ENCODE measurements around the gene DDX43.

The DDX43 gene

DNA sequence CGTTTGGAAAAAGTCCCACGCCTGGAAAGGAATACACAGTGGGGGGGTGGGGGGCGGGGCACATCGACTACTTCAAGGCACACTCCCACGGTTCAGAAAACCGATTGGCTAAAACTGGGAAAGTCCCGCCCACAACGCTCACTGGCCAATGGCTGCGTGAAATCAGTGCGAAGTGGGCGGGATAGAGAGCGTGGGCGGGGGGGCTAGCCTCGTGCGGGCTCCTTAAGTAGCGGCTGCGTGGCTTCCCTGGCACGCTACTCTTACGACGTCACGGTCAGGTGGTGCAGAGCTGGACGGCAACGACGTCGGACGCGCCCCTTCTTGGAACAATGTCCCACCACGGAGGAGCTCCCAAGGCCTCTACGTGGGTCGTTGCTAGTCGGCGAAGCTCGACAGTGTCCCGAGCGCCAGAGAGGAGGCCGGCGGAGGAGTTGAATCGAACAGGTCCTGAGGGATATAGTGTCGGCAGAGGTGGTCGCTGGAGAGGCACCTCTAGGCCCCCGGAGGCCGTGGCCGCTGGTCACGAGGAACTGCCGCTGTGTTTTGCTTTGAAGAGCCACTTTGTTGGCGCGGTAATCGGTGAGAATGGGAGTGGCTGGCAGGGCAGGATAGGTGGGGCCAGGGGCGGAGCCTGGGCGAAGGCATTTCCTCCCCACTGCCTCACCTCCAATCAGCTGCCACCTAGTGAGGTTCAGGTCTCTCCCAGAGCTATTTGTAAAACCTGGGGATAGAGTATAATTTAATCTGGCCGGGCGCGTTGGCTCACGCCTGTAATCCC, at the start of gene DDX43:
DDX43 (plus strand) TSS at position 252 of the 778 bp plus-strand sequence; CDS start at position 330, 78 bp downstream.
- no peak within 1 kb of the TSS for H3K27ac ChIP-seq

DNA sequence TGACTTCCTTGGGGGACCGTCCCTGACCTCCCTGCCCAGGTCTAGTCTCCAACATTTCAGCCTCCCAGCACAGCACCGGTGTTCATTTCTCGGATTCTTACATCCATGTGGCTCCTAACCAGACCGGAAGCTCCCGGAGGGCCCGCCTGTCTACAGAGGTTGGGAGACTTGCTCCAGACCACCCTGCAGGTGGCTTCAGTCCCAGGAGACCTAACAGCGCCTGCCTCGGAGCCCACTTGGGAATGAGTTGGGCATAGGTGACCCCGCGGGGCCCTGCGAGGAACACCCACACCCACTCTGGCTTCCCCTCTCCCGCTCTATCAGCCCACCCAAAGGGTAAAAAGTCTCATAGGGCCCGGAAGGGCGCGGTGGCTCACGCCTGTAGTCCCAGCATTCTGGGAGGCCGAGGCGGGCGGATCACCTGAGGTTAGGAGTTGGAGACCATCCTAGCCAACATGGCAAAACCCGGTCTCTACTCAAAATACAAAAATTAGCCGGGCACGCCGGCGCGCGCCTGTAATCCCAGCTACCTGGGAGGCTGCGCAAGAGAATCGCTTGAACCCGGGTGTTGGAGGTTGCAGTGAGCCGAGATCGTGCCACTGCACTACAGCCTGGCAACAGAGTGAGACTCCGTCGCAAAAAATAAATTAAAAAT, 46.0 kb upstream of the DDX43 start:
- H3K27ac ChIP-seq, result no peak overlapping the region
- TF ChIP-seq, protein P1, sequence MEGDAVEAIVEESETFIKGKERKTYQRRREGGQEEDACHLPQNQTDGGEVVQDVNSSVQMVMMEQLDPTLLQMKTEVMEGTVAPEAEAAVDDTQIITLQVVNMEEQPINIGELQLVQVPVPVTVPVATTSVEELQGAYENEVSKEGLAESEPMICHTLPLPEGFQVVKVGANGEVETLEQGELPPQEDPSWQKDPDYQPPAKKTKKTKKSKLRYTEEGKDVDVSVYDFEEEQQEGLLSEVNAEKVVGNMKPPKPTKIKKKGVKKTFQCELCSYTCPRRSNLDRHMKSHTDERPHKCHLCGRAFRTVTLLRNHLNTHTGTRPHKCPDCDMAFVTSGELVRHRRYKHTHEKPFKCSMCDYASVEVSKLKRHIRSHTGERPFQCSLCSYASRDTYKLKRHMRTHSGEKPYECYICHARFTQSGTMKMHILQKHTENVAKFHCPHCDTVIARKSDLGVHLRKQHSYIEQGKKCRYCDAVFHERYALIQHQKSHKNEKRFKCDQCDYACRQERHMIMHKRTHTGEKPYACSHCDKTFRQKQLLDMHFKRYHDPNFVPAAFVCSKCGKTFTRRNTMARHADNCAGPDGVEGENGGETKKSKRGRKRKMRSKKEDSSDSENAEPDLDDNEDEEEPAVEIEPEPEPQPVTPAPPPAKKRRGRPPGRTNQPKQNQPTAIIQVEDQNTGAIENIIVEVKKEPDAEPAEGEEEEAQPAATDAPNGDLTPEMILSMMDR (conservative IDR thresholded peaks at IDR 0.05), result no peak

More for the DNA sequence above, at the start of gene DDX43:
- TF ChIP-seq, protein P1 (conservative IDR thresholded peaks at IDR 0.05), result no peak

DNA sequence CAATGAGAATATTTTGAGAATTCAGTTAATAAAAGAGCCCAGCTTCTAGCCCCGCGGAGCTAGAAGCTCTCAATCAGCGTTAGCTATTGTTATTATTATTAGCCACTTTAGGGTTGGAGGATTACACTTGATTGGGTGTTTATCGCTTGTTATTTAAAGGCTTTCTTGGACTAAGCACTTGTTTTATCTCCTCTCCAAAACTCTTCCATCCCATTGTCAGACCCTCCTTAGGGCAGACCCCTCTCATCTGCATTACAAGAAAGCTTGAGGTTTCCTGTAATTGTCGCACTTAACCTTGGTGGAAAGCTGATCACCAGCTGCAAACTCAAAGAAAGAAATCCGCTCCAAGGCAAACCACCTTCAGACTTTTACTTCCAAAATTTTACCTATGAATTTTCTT, 45.3 kb upstream of the DDX43 start:
- TF ChIP-seq, protein P1 (conservative IDR thresholded peaks at IDR 0.05), result no peak
- H3K27ac ChIP-seq, result no peak overlapping the region

DNA sequence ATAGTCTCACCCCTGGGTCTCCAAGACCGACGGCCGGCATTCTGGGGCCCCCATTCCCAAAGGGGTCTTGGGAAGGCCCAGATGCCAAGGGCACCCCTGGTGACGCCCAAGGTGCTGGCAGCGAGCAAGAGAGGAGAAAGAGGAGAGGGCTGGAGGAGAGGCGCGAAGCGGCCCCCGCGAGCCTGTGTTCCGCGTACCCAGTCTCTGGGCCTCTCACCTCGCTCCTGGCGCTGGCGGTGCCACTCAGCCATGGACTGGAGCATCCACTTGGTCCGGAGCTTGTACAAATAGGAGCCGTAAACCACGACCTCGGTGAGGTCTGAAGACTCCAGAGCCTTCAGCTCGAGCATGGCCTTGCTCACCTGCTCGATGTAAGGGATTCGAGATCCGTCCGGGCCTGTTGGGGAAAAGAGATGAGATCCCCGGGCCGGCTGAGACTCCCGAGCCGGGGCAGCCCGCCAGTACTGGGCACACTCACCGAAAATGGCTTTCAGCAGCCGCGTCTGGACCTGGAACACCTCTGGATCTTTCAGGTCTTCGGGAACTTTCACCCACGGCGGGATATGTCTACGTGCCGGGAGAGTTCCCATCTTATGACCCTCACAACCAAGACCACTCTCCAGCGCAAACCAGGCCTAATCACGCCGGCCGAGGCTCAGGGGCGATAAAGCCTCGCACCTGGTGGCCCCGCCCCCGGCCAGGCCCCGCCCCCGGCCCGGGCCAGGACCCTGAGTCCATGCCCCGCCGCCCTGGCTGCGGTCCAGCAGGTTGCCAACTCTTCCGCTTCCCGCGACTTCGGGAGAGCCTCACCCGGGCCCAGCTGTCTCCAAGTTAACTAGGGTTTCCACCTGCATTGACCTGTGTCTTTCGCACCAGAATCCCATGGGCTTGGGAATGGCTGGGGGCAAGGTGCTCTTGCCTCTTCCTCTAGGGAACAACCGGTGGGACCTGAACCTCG, 40.7 kb upstream of the DDX43 start, which contains the start of gene DPPA5:
DPPA5 (minus strand) TSS at position 641 of the 958 bp plus-strand sequence; CDS start at position 590, 51 bp downstream.
- H3K27ac ChIP-seq, result no peak within 1 kb of the TSS
- TF ChIP-seq, protein P1 (conservative IDR thresholded peaks at IDR 0.05), result no peak

DNA sequence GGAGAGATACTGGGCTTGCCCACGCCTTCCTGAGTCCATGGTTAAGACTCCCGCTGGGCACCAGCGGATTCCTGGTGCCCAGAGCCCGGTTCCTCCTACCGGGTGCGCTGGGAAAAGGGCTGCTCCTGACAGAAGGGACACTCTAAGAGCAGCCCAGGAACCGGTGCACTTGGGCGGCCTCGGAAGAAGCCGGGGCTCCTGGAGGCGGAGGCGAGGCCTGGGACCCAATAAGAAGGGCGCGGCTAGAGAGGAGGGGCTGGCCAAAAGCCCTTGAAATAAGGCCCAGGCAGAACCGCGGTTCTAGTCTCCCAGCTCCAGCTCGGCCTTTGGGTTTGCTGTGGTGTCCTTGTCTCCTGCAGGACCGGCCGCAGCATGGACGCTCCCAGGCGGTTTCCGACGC, 32.3 kb upstream of the DDX43 start, which contains the start of gene KHDC3L:
KHDC3L (plus strand) TSS at position 301 of the 400 bp plus-strand sequence; CDS start at position 373, 72 bp downstream.
- TF ChIP-seq, protein P1 (conservative IDR thresholded peaks at IDR 0.05), result no peak
- H3K27ac ChIP-seq, result no peak within 1 kb of the TSS

DNA sequence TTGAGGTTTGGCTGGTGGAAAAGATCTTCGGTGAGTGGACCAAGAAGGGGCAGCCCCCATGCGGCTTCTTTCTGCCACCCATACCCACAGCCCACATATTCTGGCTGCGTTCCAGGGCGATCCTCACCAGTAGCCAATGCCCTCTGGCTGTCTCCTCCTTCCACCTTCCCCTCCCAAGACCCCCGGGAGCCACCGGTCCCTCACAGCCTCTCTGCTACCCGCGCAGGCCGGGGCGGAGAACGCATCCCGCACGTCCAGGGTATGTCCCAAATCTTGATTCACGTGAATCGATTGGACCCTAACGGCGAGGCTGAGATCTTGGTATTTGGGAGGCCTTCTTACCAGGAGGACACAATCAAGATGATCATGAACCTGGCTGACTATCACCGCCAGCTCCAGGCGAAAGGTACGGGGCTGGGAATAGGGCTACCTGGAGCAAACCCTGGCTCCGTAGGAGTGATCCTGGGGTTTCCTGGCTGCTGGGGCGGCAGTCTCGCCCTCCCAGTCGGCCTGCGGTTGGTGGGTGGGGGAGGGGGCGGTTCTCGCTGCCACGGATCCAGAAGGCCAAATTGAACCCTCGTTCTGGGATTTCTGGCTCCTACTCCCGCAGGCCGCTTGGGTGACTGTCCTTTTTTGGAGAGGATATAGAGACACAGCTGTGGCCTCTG, 31.6 kb upstream of the DDX43 start:
- TF ChIP-seq, protein P1 (conservative IDR thresholded peaks at IDR 0.05), result no peak
- no peak overlapping the region for H3K27ac ChIP-seq
